IMR-90 (cell line): Measurements from ENCODE around the gene SEMA3E. TPM values are rescaled to one million over a fixed set of nuclear protein-coding genes. Genes with fewer than 3 reads are reported as not detected.

Source experiments
- ATAC-seq: fragments of 200-7000 bp; cut with Tn5 transposase; 2 replicates; pipeline ENCODE4 v1.9.1; 2020; ENCODE audit warnings: low read depth, mild to moderate bottlenecking, moderate library complexity
- BruUV-seq: library from RNA; stranded (reverse); fragments of 400-500 nt; replicated peaks from 2 replicates; lab custom pipeline; 2021; lab: Mats Ljungman, UMichigan
- CTCF ChIA-PET: fragments of 300-600 bp; formaldehyde crosslinking; extraction: SDS; loops from one replicate; lab custom pipeline; 2021; ENCODE audit warnings: antibody characterized with exemption; lab: Yijun Ruan, JAX
- POLR2A ChIA-PET: fragments of 300-600 bp; sonication (Branson Sonifier 250); formaldehyde crosslinking; loops from one replicate; lab custom pipeline; 2022; ENCODE audit warnings: antibody characterized with exemption; ENCODE audit not compliant: unreplicated experiment; lab: Charles Lee
- DNase-seq: peaks from one replicate; pipeline ENCODE4 v3.0.0; 2013
- H2AFZ ChIP-seq: replicated peaks from 2 replicates; pipeline ENCODE3; 2013; ENCODE audit warnings: low read length, mild to moderate bottlenecking; ENCODE audit not compliant: poor library complexity
- H2AK5ac ChIP-seq: 2 replicates; pipeline ENCODE4 v1.6.1; 2013; ENCODE audit warnings: low read depth, low read length, inconsistent platforms
- H2AK9ac ChIP-seq: replicated peaks from 2 replicates; pipeline ENCODE3; 2013; ENCODE audit warnings: mild to moderate bottlenecking, low read depth, low read length, moderate library complexity; ENCODE audit not compliant: poor library complexity
- H2BK120ac ChIP-seq: 2 replicates; pipeline ENCODE4 v1.6.1; 2013; ENCODE audit warnings: low read depth, low read length, inconsistent platforms
- H2BK15ac ChIP-seq: 3 replicates; pipeline ENCODE4 v1.6.1; 2013; ENCODE audit warnings: low read depth, low read length, inconsistent platforms
- H2BK20ac ChIP-seq: 2 replicates; pipeline ENCODE4 v1.6.1; 2013; ENCODE audit warnings: low read depth, mild to moderate bottlenecking, inconsistent platforms, low read length, moderate library complexity
- H2BK5ac ChIP-seq: 2 replicates; pipeline ENCODE4 v1.6.1; 2013; ENCODE audit warnings: mild to moderate bottlenecking, low read depth, low read length, inconsistent platforms; ENCODE audit not compliant: poor library complexity, severe bottlenecking
- H3K14ac ChIP-seq: replicated peaks from 2 replicates; pipeline ENCODE4 v1.6.1; 2013; ENCODE audit warnings: low read depth, low read length, inconsistent platforms
- H3K18ac ChIP-seq: 2 replicates; pipeline ENCODE4 v1.6.1; 2013; ENCODE audit warnings: low read depth, low read length, control low read depth
- H3K23ac ChIP-seq: 2 replicates; pipeline ENCODE4 v1.6.1; 2013; ENCODE audit warnings: low read depth, low read length, inconsistent platforms
- H3K27ac ChIP-seq: 2 replicates; pipeline ENCODE4 v1.5.1; 2013; ENCODE audit warnings: mild to moderate bottlenecking, control low read depth, low read length; ENCODE audit not compliant: insufficient read depth
- H3K27me3 ChIP-seq: 2 replicates; pipeline ENCODE4 v1.6.1; 2013; ENCODE audit warnings: low read length; ENCODE audit not compliant: control insufficient read depth, insufficient read depth
- H3K36me3 ChIP-seq: 2 replicates; pipeline ENCODE4 v1.6.1; 2013; ENCODE audit warnings: low read length, mixed read lengths; ENCODE audit not compliant: control insufficient read depth, insufficient read depth
- H3K4ac ChIP-seq: 2 replicates; pipeline ENCODE4 v1.6.1; 2013; ENCODE audit warnings: low read depth, low read length, inconsistent platforms
- H3K4me1 ChIP-seq: 2 replicates; pipeline ENCODE4 v1.6.1; 2013; ENCODE audit warnings: low read length, mixed read lengths; ENCODE audit not compliant: control insufficient read depth, insufficient read depth
- H3K4me2 ChIP-seq: 2 replicates; pipeline ENCODE4 v1.6.1; 2013; ENCODE audit warnings: low read depth, mild to moderate bottlenecking, control low read depth, low read length, moderate library complexity
- H3K4me3 ChIP-seq: 2 replicates; pipeline ENCODE4 v1.5.1; 2013; ENCODE audit warnings: low read depth, mild to moderate bottlenecking, control low read depth, low read length, moderate library complexity; ENCODE audit not compliant: insufficient read depth
- H3K56ac ChIP-seq: 2 replicates; pipeline ENCODE4 v1.6.1; 2013; ENCODE audit warnings: low read length, inconsistent platforms; ENCODE audit not compliant: insufficient read depth; ENCODE audit errors: extremely low read depth
- H3K79me1 ChIP-seq, 2 experiments: 2 replicates each; pipeline ENCODE4 v1.6.1; 2013; ENCODE audit warnings: low read length in 2 of 2, inconsistent platforms in 1 of 2, low read depth in 1 of 2
- H3K9ac ChIP-seq: 2 replicates; pipeline ENCODE4 v1.6.1; 2013; ENCODE audit warnings: low read depth, low read length, control low read depth
- H3K9me1 ChIP-seq: 2 replicates; pipeline ENCODE4 v1.6.1; 2013; ENCODE audit warnings: low read length, inconsistent platforms; ENCODE audit not compliant: insufficient read depth
- H3K9me3 ChIP-seq: 2 replicates; pipeline ENCODE4 v1.6.1; 2013; ENCODE audit warnings: low read length; ENCODE audit not compliant: control insufficient read depth, insufficient read depth
- H4K20me1 ChIP-seq: 2 replicates; pipeline ENCODE4 v1.6.1; 2013; ENCODE audit warnings: low read length, inconsistent platforms; ENCODE audit not compliant: insufficient read depth
- H4K5ac ChIP-seq: 2 replicates; pipeline ENCODE4 v1.6.1; 2013; ENCODE audit warnings: mild to moderate bottlenecking, low read depth, low read length, control low read depth
- H4K8ac ChIP-seq, 2 experiments: 2 replicates each; pipeline ENCODE4 v1.6.1; 2013; ENCODE audit warnings: low read depth in 2 of 2, low read length in 2 of 2, control low read depth in 1 of 2, inconsistent platforms in 1 of 2
- H4K91ac ChIP-seq: 2 replicates; pipeline ENCODE4 v1.6.1; 2013; ENCODE audit warnings: low read depth, low read length, inconsistent platforms; ENCODE audit not compliant: insufficient read depth
- BHLHE40 ChIP-seq: fragments of 150-350 bp; IDR thresholded peaks from 2 replicates; pipeline ENCODE4 v1.6.1; 2016; ENCODE audit warnings: mild to moderate bottlenecking, low read depth, low read length
- CEBPB ChIP-seq: IDR thresholded peaks from 2 replicates; pipeline ENCODE4 v1.6.1; 2012; ENCODE audit warnings: low read depth, low read length, improper control_type of control experiment
- CHD1 ChIP-seq: IDR thresholded peaks from 2 replicates; pipeline ENCODE4 v1.6.1; 2012; ENCODE audit warnings: low read depth, low read length, improper control_type of control experiment
- CTCF ChIP-seq: conservative IDR thresholded peaks from 2 replicates; pipeline ENCODE4 v1.5.1; 2012; ENCODE audit warnings: mild to moderate bottlenecking, low read depth, low read length, improper control_type of control experiment
- ELK1 ChIP-seq: fragments of 150-350 bp; IDR thresholded peaks from 2 replicates; pipeline ENCODE4 v1.6.1; 2016; ENCODE audit warnings: low read depth, mild to moderate bottlenecking, low read length, moderate library complexity, borderline replicate concordance
- FOS ChIP-seq: fragments of 150-350 bp; IDR thresholded peaks from 2 replicates; pipeline ENCODE4 v1.6.1; 2016; ENCODE audit warnings: low read depth, low read length
- MAFK ChIP-seq: IDR thresholded peaks from 2 replicates; pipeline ENCODE4 v1.6.1; 2012; ENCODE audit warnings: low read depth, low read length, improper control_type of control experiment
- MAZ ChIP-seq: IDR thresholded peaks from 2 replicates; pipeline ENCODE4 v1.6.1; 2012; ENCODE audit warnings: low read depth, mild to moderate bottlenecking, low read length, improper control_type of control experiment, moderate library complexity, borderline replicate concordance
- MXI1 ChIP-seq: IDR thresholded peaks from 2 replicates; pipeline ENCODE4 v1.6.1; 2012; ENCODE audit warnings: low read depth, mild to moderate bottlenecking, low read length, moderate library complexity, borderline replicate concordance
- NFE2L2 ChIP-seq: fragments of 150-350 bp; IDR thresholded peaks from 2 replicates; pipeline ENCODE4 v1.6.1; 2016; ENCODE audit warnings: low read depth, mild to moderate bottlenecking, low read length
- POLR2A ChIP-seq: IDR thresholded peaks from 2 replicates; pipeline ENCODE4 v1.6.1; 2012; ENCODE audit warnings: mild to moderate bottlenecking, low read depth, low read length
- RAD21 ChIP-seq: IDR thresholded peaks from 2 replicates; pipeline ENCODE4 v1.6.1; 2012; ENCODE audit warnings: low read length, improper control_type of control experiment
- RCOR1 ChIP-seq: IDR thresholded peaks from 2 replicates; pipeline ENCODE4 v1.6.1; 2012; ENCODE audit warnings: mild to moderate bottlenecking, low read length, improper control_type of control experiment; ENCODE audit not compliant: insufficient replicate concordance
- RFX5 ChIP-seq: IDR thresholded peaks from 2 replicates; pipeline ENCODE4 v1.8.0; 2012; ENCODE audit warnings: low read depth, mild to moderate bottlenecking, low read length, moderate library complexity
- SMC3 ChIP-seq: fragments of 150-350 bp; IDR thresholded peaks from 2 replicates; pipeline ENCODE4 v1.6.1; 2016; ENCODE audit warnings: low read depth, mild to moderate bottlenecking, antibody characterized with exemption, low read length, moderate library complexity
- USF2 ChIP-seq: fragments of 150-350 bp; IDR thresholded peaks from 2 replicates; pipeline ENCODE4 v1.6.1; 2017; ENCODE audit warnings: mild to moderate bottlenecking, antibody characterized with exemption, low read length, low read depth
- WGBS, 2 experiments: methylation state at CpG; one replicate each; pipeline versions ENCODE4 v1.1.5 to v1.1.7; 2013; ENCODE audit warnings: missing lambda C conversion rate in 2 of 2; ENCODE audit not compliant: insufficient read length in 1 of 2; ENCODE audit errors: extremely low coverage in 2 of 2; 5-methylcytosine and 5-hydroxymethylcytosine counted together
- dilution Hi-C: fragments of 300-500 bp; cut with HindIII; formaldehyde crosslinking; loops from one replicate; pipeline ENCODE4 v1.14.3; 2018; ENCODE audit warnings: low sequenced_read_pairs; ENCODE audit not compliant: unreplicated experiment
- in situ Hi-C: fragments of 300-500 bp; cut with MboI; formaldehyde crosslinking; loops from 3 replicates; pipeline ENCODE4 v1.14.3; 2019; ENCODE audit warnings: low sequenced_read_pairs, inconsistent platforms, mixed read lengths
- intact Hi-C: fragments of 100-400 bp; cut with micrococcal nuclease; formaldehyde crosslinking; loops from 2 replicates; pipeline ENCODE4 v1.10.0; 2022
- polyA plus RNA-seq, 3 experiments: library from polyadenylated mRNA; depleted of rRNA; stranded (reverse); fragments of >200 nt; gene quantifications; 2 replicates each; pipeline ENCODE4 v1.2.3, GENCODE V29; 2012; ENCODE audit warnings: low replicate concordance in 1 of 3
- total RNA-seq: library from RNA; depleted of rRNA; stranded (reverse); fragments of >200 nt; gene quantifications from 2 replicates; pipeline ENCODE4 v1.2.3, GENCODE V29; 2012

SEMA3E gene
- total and polyA plus RNA-seq, 2 of the 4 experiments (the other 2 are of a cell fraction): 0.31 to 0.72 TPM

DNA sequence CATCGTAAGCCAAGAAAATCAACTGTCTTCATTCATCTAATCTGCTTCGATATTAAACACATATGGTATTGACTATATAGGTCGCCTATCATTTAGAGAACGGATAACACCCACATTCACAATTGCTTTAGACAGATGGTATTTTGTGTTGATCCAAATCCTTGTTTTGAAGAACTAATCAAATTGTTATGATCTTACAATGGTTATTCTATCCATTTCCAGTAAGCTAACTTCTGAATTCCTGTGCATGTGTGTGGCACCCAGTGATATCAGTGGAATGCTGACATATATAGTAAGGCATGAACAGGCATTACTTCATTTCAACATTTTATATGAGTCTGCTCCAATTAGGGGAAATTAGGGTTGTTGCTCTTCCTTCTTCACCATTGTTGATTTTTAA is 98.8 kb downstream of the SEMA3E start:
- peak; percentile 74 for DNase-seq
- Histone ChIP-seq H3K4me2 (peak overlapping the region; percentile 45; the same call in 1 of the 2 replicates), H3K9me1 (no peaks in the 10 kb centered on the region), H3K9ac (no peak overlapping the region), H2BK120ac (no peak overlapping the region), H3K14ac (no peak overlapping the region), H2BK5ac (peak overlapping the region; percentile 59), H2AK9ac (no peak overlapping the region), H3K4ac (no peak overlapping the region), H3K4me3 (no peak overlapping the region), H3K9me3 (no peaks in the 10 kb centered on the region), H3K18ac (peak overlapping the region; percentile 9; the same call in 1 of the 2 replicates), H3K4me1 (peaks cover 2% of the 10 kb centered on the region; the same call in 1 of the 2 replicates), H3K36me3 (no peaks in the 10 kb centered on the region), H2AFZ (no peak overlapping the region), H2AK5ac (no peak overlapping the region), H2BK15ac (no peak overlapping the region), H3K79me1 (no peaks in the 10 kb centered on the region), H2BK20ac (no peak overlapping the region), H4K8ac (no peak overlapping the region), H4K20me1 (no peaks in the 10 kb centered on the region), H3K27ac (no peak overlapping the region), H3K23ac (no peak overlapping the region), H3K27me3 (no peaks in the 10 kb centered on the region), H4K5ac (no peak overlapping the region), H3K56ac (no peak overlapping the region), H4K91ac (no peak overlapping the region)
- peak; percentile 90 for ATAC-seq
- ChIA-PET POLR2A (no interaction called here), CTCF (interaction anchor here (0.7 kb wide), 1 partner anchor 50 kb away, joined by 3 read pairs; no protein-coding TSS in a partner anchor)
- no TSS peak for BruUV-seq
- WGBS, 2 experiments: no CpG with 5 or more reads among the region's 4 CpGs
- intact Hi-C loops: no loop called here
- TF ChIP-seq NFE2L2 (no peak), ELK1 (no peak), RCOR1 (no peak), FOS (no peak), CTCF (no peak), MXI1 (no peak), USF2 (no peak), CHD1 (no peak), RFX5 (no peak), MAFK (no peak), MAZ (no peak), SMC3 (no peak), CEBPB (no peak), POLR2A (no peak), RAD21 (no peak), BHLHE40 (no peak; the same call in 1 of the 2 replicates)
- dilution Hi-C loops: no loop called here
- in situ Hi-C loops: no loop called here
